WTC11 (cell line): ENCODE measurements around the gene PTPN3. TPM values are rescaled to one million over a fixed set of nuclear protein-coding genes. Genes with fewer than 3 reads are reported as not detected.

Experiments
- ATAC-seq: fragments of 200-7000 bp; cut with Tn5 transposase; 2 replicates; pipeline ENCODE4 v1.10.0; 2021; ENCODE audit warnings: mild to moderate bottlenecking, moderate library complexity
- CTCF ChIA-PET: fragments of 300-600 bp; sonication (Branson Sonifier 250); formaldehyde crosslinking; loops from one replicate; lab custom pipeline; 2021; ENCODE audit warnings: antibody characterized with exemption; lab: Charles Lee
- POLR2A ChIA-PET: fragments of 350-600 bp; sonication (Branson Sonifier 250); formaldehyde crosslinking; loops from one replicate; lab custom pipeline; 2021; ENCODE audit warnings: antibody characterized with exemption; lab: Charles Lee
- DNase-seq: peaks from one replicate; pipeline ENCODE4 v3.0.0; 2021; ENCODE audit warnings: low spot score
- H3K27ac Mint-ChIP-seq: 2 replicates; pipeline ENCODE4 v1.8.0; 2021; ENCODE audit warnings: mixed read lengths
- H3K27me3 Mint-ChIP-seq: 2 replicates; pipeline ENCODE4 v1.8.0; 2021; ENCODE audit warnings: low read depth, mild to moderate bottlenecking, moderate library complexity, mixed read lengths
- H3K36me3 Mint-ChIP-seq: 2 replicates; pipeline ENCODE4 v1.8.0; 2021; ENCODE audit warnings: mixed read lengths
- H3K4me1 Mint-ChIP-seq: 2 replicates; pipeline ENCODE4 v1.8.0; 2022; ENCODE audit warnings: mixed read lengths
- H3K4me3 Mint-ChIP-seq: 2 replicates; pipeline ENCODE4 v1.8.0; 2021; ENCODE audit warnings: mild to moderate bottlenecking, moderate library complexity, mixed read lengths
- H3K9me3 Mint-ChIP-seq: 2 replicates; pipeline ENCODE4 v1.8.0; 2021; ENCODE audit warnings: mixed read lengths
- CBFB ChIP-seq: sonication (generic); formaldehyde crosslinking; IDR thresholded peaks from 2 replicates; pipeline ENCODE4 v1.8.1; 2022; ENCODE audit warnings: mild to moderate bottlenecking, low read depth, missing genetic modification reagents
- ELF4 ChIP-seq: sonication (generic); formaldehyde crosslinking; IDR thresholded peaks from 2 replicates; pipeline ENCODE4 v1.8.1; 2022; ENCODE audit warnings: low read depth, mild to moderate bottlenecking, moderate library complexity, missing genetic modification reagents
- HMGA2 ChIP-seq: fragments of 250-450 bp; sonication (Bioruptor Pico); IDR thresholded peaks from 2 replicates; pipeline ENCODE4 v1.4.0; 2021; ENCODE audit warnings: mild to moderate bottlenecking, moderate library complexity
- IRF2 ChIP-seq: sonication (generic); formaldehyde crosslinking; IDR thresholded peaks from 2 replicates; pipeline ENCODE4 v1.8.0; 2022; ENCODE audit warnings: low read depth, missing genetic modification reagents, borderline replicate concordance
- MXD4 ChIP-seq: fragments of 250-450 bp; sonication (Bioruptor Pico); IDR thresholded peaks from 2 replicates; pipeline ENCODE4 v1.8.0; 2021; ENCODE audit warnings: mild to moderate bottlenecking, moderate library complexity, borderline replicate concordance
- NR2C2 ChIP-seq: sonication (generic); formaldehyde crosslinking; IDR thresholded peaks from 2 replicates; pipeline ENCODE4 v1.8.0; 2022; ENCODE audit warnings: mild to moderate bottlenecking, missing genetic modification reagents
- PRRX2 ChIP-seq: fragments of 250-450 bp; sonication (Bioruptor Pico); IDR thresholded peaks from 2 replicates; pipeline ENCODE4 v1.8.0; 2021; ENCODE audit warnings: mild to moderate bottlenecking
- RORB ChIP-seq: fragments of 250-450 bp; sonication (Bioruptor Pico); IDR thresholded peaks from 2 replicates; pipeline ENCODE4 v1.9.0; 2021; ENCODE audit warnings: mild to moderate bottlenecking
- TP53 ChIP-seq: sonication (generic); formaldehyde crosslinking; IDR thresholded peaks from 2 replicates; pipeline ENCODE4 v1.8.1; 2023; ENCODE audit warnings: mild to moderate bottlenecking, missing genetic modification reagents
- ZBTB21 ChIP-seq: sonication (generic); formaldehyde crosslinking; IDR thresholded peaks from 2 replicates; pipeline ENCODE4 v1.8.1; 2023; ENCODE audit warnings: mild to moderate bottlenecking, missing genetic modification reagents, borderline replicate concordance
- ZNF138 ChIP-seq: sonication (generic); formaldehyde crosslinking; conservative IDR thresholded peaks from 2 replicates; pipeline ENCODE4 v1.8.1; 2022; ENCODE audit warnings: mild to moderate bottlenecking, moderate library complexity, missing genetic modification reagents
- ZNF416 ChIP-seq: fragments of 250-450 bp; sonication (Bioruptor Pico); IDR thresholded peaks from 2 replicates; pipeline ENCODE4 v1.9.0; 2021; ENCODE audit warnings: mild to moderate bottlenecking, inconsistent platforms
- total RNA-seq: library from RNA; stranded (reverse); gene quantifications from 3 replicates; pipeline ENCODE4 v1.2.3, GENCODE V29; 2021
- TF ChIP-seq, protein P1 (sequence below): sonication (generic); formaldehyde crosslinking; IDR thresholded peaks from 2 replicates; pipeline ENCODE4 v1.8.1; 2022; ENCODE audit warnings: mild to moderate bottlenecking, missing genetic modification reagents, moderate library complexity, borderline replicate concordance
- TF ChIP-seq, protein P2 (sequence below): sonication (generic); formaldehyde crosslinking; IDR thresholded peaks from 2 replicates; pipeline ENCODE4 v1.8.0; 2022; ENCODE audit warnings: mild to moderate bottlenecking, missing genetic modification reagents
- TF ChIP-seq, protein P3 (sequence below): sonication (generic); formaldehyde crosslinking; IDR thresholded peaks from 2 replicates; pipeline ENCODE4 v1.8.0; 2023; ENCODE audit warnings: missing genetic modification reagents, mild to moderate bottlenecking, borderline replicate concordance
- TF ChIP-seq, protein P4 (sequence below): sonication (generic); formaldehyde crosslinking; IDR thresholded peaks from 2 replicates; pipeline ENCODE4 v1.8.0; 2022; ENCODE audit warnings: mild to moderate bottlenecking, missing genetic modification reagents
- TF ChIP-seq, protein P5 (sequence below): sonication (generic); formaldehyde crosslinking; IDR thresholded peaks from 2 replicates; pipeline ENCODE4 v1.8.1; 2022; ENCODE audit warnings: low read depth, mild to moderate bottlenecking, moderate library complexity, missing genetic modification reagents, borderline replicate concordance
- TF ChIP-seq, protein P6 (sequence below): fragments of 250-450 bp; sonication (Bioruptor Pico); IDR thresholded peaks from 2 replicates; pipeline ENCODE4 v1.9.0; 2021; ENCODE audit warnings: mild to moderate bottlenecking, borderline replicate concordance

The PTPN3 gene
- total RNA-seq, 1 experiment from 2014 or later: 1.7 TPM

DNA sequence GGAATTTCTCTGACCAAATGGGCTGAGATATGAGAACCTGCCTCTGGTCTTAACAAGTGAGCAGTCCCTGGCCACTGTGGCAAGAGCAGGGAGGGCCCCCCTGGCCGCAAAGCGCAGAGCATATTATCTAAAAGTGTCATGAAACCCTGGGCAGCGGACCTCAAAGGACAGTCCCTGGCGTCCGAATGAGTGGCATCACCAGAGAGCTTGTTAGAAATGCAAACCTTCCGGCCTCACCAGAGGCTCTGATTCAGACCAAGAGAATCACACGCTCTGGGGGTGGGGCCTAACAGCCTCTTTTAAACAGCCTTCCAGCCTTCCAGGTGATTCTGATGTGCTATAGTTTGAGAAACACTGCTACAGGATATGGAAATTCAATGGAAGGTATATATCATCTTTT lies 10.9 kb downstream of the PTPN3 start:
- TF ChIP-seq ZNF138 (CRISPR knock-in tag) (no peak), TP53 (CRISPR knock-in tag) (no peak), ZBTB21 (CRISPR knock-in tag) (no peak)
- Mint-ChIP-seq H3K4me3 (no peak overlapping the region), H3K9me3 (no peaks in the 10 kb centered on the region), H3K36me3 (no peaks in the 10 kb centered on the region), H3K4me1 (no peaks in the 10 kb centered on the region; the same call in 1 of the 2 replicates), H3K27ac (no peak overlapping the region), H3K27me3 (no peaks in the 10 kb centered on the region; the same call in 1 of the 2 replicates)
- ChIA-PET POLR2A (no interaction called here), CTCF (interaction anchor here (0.6 kb wide), 1 partner anchor 68 kb away, joined by 3 read pairs; no protein-coding TSS in a partner anchor)
- no peak for DNase-seq
- peak; percentile 43 for ATAC-seq

DNA sequence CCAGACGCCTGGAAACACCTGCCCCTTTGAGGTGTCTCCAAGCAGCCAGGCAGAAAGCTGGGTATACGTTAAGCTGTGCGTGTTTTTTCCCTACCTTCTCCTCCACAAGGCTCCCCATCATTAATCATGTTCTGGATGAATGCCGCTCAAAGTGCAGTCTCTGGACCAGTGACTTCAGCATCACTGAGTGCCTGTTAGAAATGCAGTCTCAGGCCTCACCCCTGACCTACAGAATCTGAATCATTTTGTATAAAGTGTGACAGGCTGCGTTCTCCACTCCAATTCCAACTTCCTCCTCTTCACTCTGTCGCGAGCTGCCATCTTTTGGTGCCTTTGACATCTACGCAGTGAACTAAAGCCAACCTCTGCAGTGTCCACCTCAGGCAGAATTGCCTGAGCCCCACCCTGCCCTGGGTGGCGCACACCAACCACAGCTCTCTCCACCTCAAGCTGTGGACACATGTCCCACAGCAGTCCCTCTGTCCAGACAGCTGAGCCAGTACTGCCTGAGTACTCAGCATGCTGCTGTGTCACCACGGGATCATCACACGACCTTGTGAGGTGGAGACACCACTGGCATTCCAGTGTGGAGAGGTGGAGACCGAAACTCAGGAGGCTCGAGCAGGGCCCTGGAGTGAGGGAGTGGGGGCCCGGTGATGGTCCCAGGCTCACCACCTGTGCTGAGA lies 14.2 kb downstream of the PTPN3 start:
- ChIA-PET POLR2A (no interaction called here), CTCF (interaction anchor here (1.3 to 2.5 kb wide), 4 partner anchors 14 to 74 kb away, joined by 3 to 10 read pairs (median 5); no protein-coding TSS in a partner anchor)
- Mint-ChIP-seq H3K27ac (no peak overlapping the region), H3K4me3 (no peak overlapping the region), H3K36me3 (no peaks in the 10 kb centered on the region), H3K27me3 (no peaks in the 10 kb centered on the region; the same call in 1 of the 2 replicates), H3K9me3 (no peaks in the 10 kb centered on the region), H3K4me1 (no peaks in the 10 kb centered on the region; the same call in 1 of the 2 replicates)
- TF ChIP-seq, protein P1, sequence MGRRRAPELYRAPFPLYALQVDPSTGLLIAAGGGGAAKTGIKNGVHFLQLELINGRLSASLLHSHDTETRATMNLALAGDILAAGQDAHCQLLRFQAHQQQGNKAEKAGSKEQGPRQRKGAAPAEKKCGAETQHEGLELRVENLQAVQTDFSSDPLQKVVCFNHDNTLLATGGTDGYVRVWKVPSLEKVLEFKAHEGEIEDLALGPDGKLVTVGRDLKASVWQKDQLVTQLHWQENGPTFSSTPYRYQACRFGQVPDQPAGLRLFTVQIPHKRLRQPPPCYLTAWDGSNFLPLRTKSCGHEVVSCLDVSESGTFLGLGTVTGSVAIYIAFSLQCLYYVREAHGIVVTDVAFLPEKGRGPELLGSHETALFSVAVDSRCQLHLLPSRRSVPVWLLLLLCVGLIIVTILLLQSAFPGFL: no peak
- TF ChIP-seq IRF2 (CRISPR knock-in tag) (no peak), PRRX2 (CRISPR knock-in tag) (no peak), ELF4 (CRISPR knock-in tag) (no peak), HMGA2 (CRISPR knock-in tag) (no peak)
- TF ChIP-seq, protein P2, sequence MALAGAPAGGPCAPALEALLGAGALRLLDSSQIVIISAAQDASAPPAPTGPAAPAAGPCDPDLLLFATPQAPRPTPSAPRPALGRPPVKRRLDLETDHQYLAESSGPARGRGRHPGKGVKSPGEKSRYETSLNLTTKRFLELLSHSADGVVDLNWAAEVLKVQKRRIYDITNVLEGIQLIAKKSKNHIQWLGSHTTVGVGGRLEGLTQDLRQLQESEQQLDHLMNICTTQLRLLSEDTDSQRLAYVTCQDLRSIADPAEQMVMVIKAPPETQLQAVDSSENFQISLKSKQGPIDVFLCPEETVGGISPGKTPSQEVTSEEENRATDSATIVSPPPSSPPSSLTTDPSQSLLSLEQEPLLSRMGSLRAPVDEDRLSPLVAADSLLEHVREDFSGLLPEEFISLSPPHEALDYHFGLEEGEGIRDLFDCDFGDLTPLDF (CRISPR knock-in tag): no peak
- TF ChIP-seq, protein P3, sequence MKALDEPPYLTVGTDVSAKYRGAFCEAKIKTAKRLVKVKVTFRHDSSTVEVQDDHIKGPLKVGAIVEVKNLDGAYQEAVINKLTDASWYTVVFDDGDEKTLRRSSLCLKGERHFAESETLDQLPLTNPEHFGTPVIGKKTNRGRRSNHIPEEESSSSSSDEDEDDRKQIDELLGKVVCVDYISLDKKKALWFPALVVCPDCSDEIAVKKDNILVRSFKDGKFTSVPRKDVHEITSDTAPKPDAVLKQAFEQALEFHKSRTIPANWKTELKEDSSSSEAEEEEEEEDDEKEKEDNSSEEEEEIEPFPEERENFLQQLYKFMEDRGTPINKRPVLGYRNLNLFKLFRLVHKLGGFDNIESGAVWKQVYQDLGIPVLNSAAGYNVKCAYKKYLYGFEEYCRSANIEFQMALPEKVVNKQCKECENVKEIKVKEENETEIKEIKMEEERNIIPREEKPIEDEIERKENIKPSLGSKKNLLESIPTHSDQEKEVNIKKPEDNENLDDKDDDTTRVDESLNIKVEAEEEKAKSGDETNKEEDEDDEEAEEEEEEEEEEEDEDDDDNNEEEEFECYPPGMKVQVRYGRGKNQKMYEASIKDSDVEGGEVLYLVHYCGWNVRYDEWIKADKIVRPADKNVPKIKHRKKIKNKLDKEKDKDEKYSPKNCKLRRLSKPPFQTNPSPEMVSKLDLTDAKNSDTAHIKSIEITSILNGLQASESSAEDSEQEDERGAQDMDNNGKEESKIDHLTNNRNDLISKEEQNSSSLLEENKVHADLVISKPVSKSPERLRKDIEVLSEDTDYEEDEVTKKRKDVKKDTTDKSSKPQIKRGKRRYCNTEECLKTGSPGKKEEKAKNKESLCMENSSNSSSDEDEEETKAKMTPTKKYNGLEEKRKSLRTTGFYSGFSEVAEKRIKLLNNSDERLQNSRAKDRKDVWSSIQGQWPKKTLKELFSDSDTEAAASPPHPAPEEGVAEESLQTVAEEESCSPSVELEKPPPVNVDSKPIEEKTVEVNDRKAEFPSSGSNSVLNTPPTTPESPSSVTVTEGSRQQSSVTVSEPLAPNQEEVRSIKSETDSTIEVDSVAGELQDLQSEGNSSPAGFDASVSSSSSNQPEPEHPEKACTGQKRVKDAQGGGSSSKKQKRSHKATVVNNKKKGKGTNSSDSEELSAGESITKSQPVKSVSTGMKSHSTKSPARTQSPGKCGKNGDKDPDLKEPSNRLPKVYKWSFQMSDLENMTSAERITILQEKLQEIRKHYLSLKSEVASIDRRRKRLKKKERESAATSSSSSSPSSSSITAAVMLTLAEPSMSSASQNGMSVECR (CRISPR knock-in tag): no peak
- no peak for DNase-seq
- no peak for ATAC-seq

DNA sequence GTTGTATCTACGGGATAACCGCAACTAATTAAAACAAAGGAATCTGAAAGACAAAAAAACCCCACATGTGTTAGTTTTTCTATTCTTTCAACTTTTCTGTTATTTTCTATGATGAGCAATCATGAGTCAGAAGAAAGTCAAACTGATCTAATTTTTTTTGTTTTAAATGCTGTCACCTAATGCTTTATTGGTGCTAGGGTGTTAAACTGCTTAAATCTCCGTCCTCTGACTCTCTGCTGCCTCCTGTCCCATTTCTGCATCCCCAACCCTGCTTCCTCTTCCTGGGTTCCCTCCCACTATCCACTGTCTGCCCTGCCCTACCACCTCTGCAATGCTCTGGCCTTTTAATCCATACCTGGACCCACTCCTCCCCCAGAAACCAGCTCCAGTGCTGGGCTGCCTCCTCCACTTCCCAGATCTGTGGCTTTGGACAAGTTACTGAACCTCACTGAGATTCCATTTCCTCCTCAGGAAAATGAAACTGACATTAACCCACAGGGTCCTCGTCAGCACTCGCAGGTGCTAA lies 15.7 kb downstream of the PTPN3 start:
- ChIA-PET POLR2A (no interaction called here), CTCF (interaction anchor here (0.6 to 2.5 kb wide), 5 partner anchors 13 to 152 kb away, joined by 3 to 10 read pairs (median 3); no protein-coding TSS in a partner anchor)
- no peak for DNase-seq
- Mint-ChIP-seq H3K4me3 (no peak overlapping the region), H3K4me1 (peaks cover 5% of the 10 kb centered on the region; the same call in 1 of the 2 replicates), H3K9me3 (no peaks in the 10 kb centered on the region), H3K27me3 (no peaks in the 10 kb centered on the region; the same call in 1 of the 2 replicates), H3K36me3 (no peaks in the 10 kb centered on the region), H3K27ac (no peak overlapping the region)
- ATAC-seq: no peak; the same call in 1 of the 2 replicates
- TF ChIP-seq, protein P4, sequence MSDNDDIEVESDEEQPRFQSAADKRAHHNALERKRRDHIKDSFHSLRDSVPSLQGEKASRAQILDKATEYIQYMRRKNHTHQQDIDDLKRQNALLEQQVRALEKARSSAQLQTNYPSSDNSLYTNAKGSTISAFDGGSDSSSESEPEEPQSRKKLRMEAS (CRISPR knock-in tag): no peak
- TF ChIP-seq, protein P5, sequence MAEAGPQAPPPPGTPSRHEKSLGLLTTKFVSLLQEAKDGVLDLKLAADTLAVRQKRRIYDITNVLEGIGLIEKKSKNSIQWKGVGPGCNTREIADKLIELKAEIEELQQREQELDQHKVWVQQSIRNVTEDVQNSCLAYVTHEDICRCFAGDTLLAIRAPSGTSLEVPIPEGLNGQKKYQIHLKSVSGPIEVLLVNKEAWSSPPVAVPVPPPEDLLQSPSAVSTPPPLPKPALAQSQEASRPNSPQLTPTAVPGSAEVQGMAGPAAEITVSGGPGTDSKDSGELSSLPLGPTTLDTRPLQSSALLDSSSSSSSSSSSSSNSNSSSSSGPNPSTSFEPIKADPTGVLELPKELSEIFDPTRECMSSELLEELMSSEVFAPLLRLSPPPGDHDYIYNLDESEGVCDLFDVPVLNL: no peak
- TF ChIP-seq RORB (no peak), MXD4 (CRISPR knock-in tag) (no peak), ZNF416 (no peak), CBFB (CRISPR knock-in tag) (no peak), ELF4 (CRISPR knock-in tag) (no peak), NR2C2 (no peak)
- TF ChIP-seq, protein P6, sequence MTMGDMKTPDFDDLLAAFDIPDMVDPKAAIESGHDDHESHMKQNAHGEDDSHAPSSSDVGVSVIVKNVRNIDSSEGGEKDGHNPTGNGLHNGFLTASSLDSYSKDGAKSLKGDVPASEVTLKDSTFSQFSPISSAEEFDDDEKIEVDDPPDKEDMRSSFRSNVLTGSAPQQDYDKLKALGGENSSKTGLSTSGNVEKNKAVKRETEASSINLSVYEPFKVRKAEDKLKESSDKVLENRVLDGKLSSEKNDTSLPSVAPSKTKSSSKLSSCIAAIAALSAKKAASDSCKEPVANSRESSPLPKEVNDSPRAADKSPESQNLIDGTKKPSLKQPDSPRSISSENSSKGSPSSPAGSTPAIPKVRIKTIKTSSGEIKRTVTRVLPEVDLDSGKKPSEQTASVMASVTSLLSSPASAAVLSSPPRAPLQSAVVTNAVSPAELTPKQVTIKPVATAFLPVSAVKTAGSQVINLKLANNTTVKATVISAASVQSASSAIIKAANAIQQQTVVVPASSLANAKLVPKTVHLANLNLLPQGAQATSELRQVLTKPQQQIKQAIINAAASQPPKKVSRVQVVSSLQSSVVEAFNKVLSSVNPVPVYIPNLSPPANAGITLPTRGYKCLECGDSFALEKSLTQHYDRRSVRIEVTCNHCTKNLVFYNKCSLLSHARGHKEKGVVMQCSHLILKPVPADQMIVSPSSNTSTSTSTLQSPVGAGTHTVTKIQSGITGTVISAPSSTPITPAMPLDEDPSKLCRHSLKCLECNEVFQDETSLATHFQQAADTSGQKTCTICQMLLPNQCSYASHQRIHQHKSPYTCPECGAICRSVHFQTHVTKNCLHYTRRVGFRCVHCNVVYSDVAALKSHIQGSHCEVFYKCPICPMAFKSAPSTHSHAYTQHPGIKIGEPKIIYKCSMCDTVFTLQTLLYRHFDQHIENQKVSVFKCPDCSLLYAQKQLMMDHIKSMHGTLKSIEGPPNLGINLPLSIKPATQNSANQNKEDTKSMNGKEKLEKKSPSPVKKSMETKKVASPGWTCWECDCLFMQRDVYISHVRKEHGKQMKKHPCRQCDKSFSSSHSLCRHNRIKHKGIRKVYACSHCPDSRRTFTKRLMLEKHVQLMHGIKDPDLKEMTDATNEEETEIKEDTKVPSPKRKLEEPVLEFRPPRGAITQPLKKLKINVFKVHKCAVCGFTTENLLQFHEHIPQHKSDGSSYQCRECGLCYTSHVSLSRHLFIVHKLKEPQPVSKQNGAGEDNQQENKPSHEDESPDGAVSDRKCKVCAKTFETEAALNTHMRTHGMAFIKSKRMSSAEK (CRISPR knock-in tag): no peak
